Caco-2 (cell line): ENCODE results near the gene RPLP2. TPM values are rescaled to one million over a fixed set of nuclear protein-coding genes. Genes with fewer than 3 reads are reported as not detected.

Source experiments
- BruUV-seq: library from RNA; stranded (reverse); fragments of 400-500 nt; replicated peaks from 2 replicates; lab custom pipeline; 2021; lab: Mats Ljungman, UMichigan
- CTCF ChIA-PET: fragments of 300-600 bp; sonication (Branson Sonifier 250); formaldehyde crosslinking; loops from one replicate; lab custom pipeline; 2022; ENCODE audit warnings: antibody characterized with exemption; lab: Charles Lee
- POLR2A ChIA-PET: fragments of 300-600 bp; sonication (Branson Sonifier 250); formaldehyde crosslinking; loops from one replicate; lab custom pipeline; 2022; ENCODE audit warnings: antibody characterized with exemption; lab: Charles Lee
- DNase-seq, 2 experiments: peaks; one replicate each; pipeline versions ENCODE4 v3.0.0 to v3.0.0-alpha.2; 2020 to 2022
- H3K27me3 ChIP-seq: replicated peaks from 2 replicates; pipeline ENCODE4 v1.6.0; 2011; ENCODE audit warnings: low read length; ENCODE audit not compliant: control insufficient read depth, insufficient read depth
- H3K36me3 ChIP-seq: 2 replicates; pipeline ENCODE4 v1.5.1; 2011; ENCODE audit warnings: low read length; ENCODE audit not compliant: control insufficient read depth, insufficient read depth
- H3K4me1 ChIP-seq: fragments of 250-450 bp; sonication (Bioruptor Pico); 2 replicates; pipeline ENCODE4 v1.5.1; 2020; ENCODE audit warnings: mild to moderate bottlenecking
- H3K4me3 ChIP-seq: 2 replicates; pipeline ENCODE4 v1.5.1; 2011; ENCODE audit warnings: low read depth, mild to moderate bottlenecking, control low read depth, low read length
- H3K9me3 ChIP-seq: fragments of 250-450 bp; sonication (Bioruptor Pico); 2 replicates; pipeline ENCODE4 v1.5.1; 2020; ENCODE audit warnings: mild to moderate bottlenecking, moderate library complexity
- H3K27ac Mint-ChIP-seq: one replicate; pipeline ENCODE4 v1.8.0; 2022; ENCODE audit warnings: mixed read lengths; ENCODE audit not compliant: unreplicated experiment
- H3K27me3 Mint-ChIP-seq: one replicate; pipeline ENCODE4 v1.8.0; 2022; ENCODE audit warnings: mixed read lengths; ENCODE audit not compliant: insufficient read depth, unreplicated experiment
- H3K36me3 Mint-ChIP-seq: one replicate; pipeline ENCODE4 v1.8.0; 2022; ENCODE audit warnings: mild to moderate bottlenecking, mixed read lengths; ENCODE audit not compliant: insufficient read depth, unreplicated experiment
- H3K4me1 Mint-ChIP-seq: one replicate; pipeline ENCODE4 v1.8.0; 2022; ENCODE audit warnings: low read depth, mixed read lengths; ENCODE audit not compliant: unreplicated experiment
- H3K4me3 Mint-ChIP-seq: one replicate; pipeline ENCODE4 v1.8.0; 2022; ENCODE audit warnings: mild to moderate bottlenecking, moderate library complexity, mixed read lengths; ENCODE audit not compliant: unreplicated experiment
- H3K9me3 Mint-ChIP-seq: one replicate; pipeline ENCODE4 v1.8.0; 2022; ENCODE audit warnings: mixed read lengths; ENCODE audit not compliant: unreplicated experiment
- CTCF ChIP-seq, 2 experiments: fragments of 200-600 bp in 1 of 2; IDR thresholded peaks; 1 replicate in 1 of 2; 2 replicates in 1 of 2; pipeline versions ENCODE4 v1.5.1 to v1.8.0; 2011 to 2022; ENCODE audit warnings: antibody characterized with exemption in 1 of 2, control low read depth in 1 of 2, inconsistent platforms in 1 of 2, low read depth in 1 of 2, low read length in 1 of 2, mild to moderate bottlenecking in 1 of 2, moderate library complexity in 1 of 2; ENCODE audit not compliant: insufficient read depth in 1 of 2, severe bottlenecking in 1 of 2, unreplicated experiment in 1 of 2
- intact Hi-C: fragments of 100-400 bp; cut with micrococcal nuclease; formaldehyde crosslinking; loops from one replicate; pipeline ENCODE4 v1.10.0; 2022; ENCODE audit not compliant: unreplicated experiment
- total RNA-seq: library from RNA; stranded (reverse); gene quantifications from 2 replicates; pipeline ENCODE4 v1.2.3, GENCODE V29; 2022

The RPLP2 gene
- total RNA-seq, 1 experiment from 2014 or later = 2,622 TPM

- Mint-ChIP-seq H3K27me3 (no peaks in the 10 kb centered on the region), H3K27ac (no peak overlapping the region), H3K4me1 (no peaks in the 10 kb centered on the region), H3K36me3 (peaks cover 64% of the 10 kb centered on the region), H3K4me3 (no peak overlapping the region), H3K9me3 (no peaks in the 10 kb centered on the region)
- Histone ChIP-seq H3K4me1 (no peaks in the 10 kb centered on the region), H3K9me3 (no peaks in the 10 kb centered on the region), H3K27me3 (no peaks in the 10 kb centered on the region), H3K36me3 (no peaks in the 10 kb centered on the region; the same call in 1 of the 2 replicates), H3K4me3 (no peak overlapping the region)
- ChIA-PET POLR2A (no interaction called here), CTCF (no interaction called here)
- DNase-seq = no peak
- BruUV-seq = no TSS peak
- TF ChIP-seq CTCF (IDR thresholded peaks at IDR 0.05; ENCODE audit: insufficient read depth in 1 of 2, low read depth in 1 of 2, low read length in 1 of 2, severe bottlenecking in 1 of 2, unreplicated experiment in 1 of 2) = no peak
- intact Hi-C loops = no loop called here
Observed at GRCh38 chr11:858762-859339, 49.1 kb downstream of the RPLP2 start.

- Histone ChIP-seq H3K9me3 (no peaks in the 10 kb centered on the region), H3K27me3 (no peaks in the 10 kb centered on the region), H3K4me1 (no peaks in the 10 kb centered on the region), H3K36me3 (no peaks in the 10 kb centered on the region; the same call in 1 of the 2 replicates), H3K4me3 (no peak overlapping the region)
- H3K4me3 Mint-ChIP-seq = no peak overlapping the region
- no peak for TF ChIP-seq CTCF (IDR thresholded peaks at IDR 0.05; ENCODE audit: insufficient read depth in 1 of 2, low read depth in 1 of 2, low read length in 1 of 2, severe bottlenecking in 1 of 2, unreplicated experiment in 1 of 2)
- no TSS peak for BruUV-seq
- H3K27ac Mint-ChIP-seq = no peak overlapping the region
- no peak for DNase-seq
- ChIA-PET POLR2A (no interaction called here), CTCF (no interaction called here)
- no peaks in the 10 kb centered on the region for H3K9me3 Mint-ChIP-seq
- H3K4me1 Mint-ChIP-seq = no peaks in the 10 kb centered on the region
- peaks cover 65% of the 10 kb centered on the region for H3K36me3 Mint-ChIP-seq
- intact Hi-C loops = no loop called here
- H3K27me3 Mint-ChIP-seq = no peaks in the 10 kb centered on the region
Observed at GRCh38 chr11:859394-860131, 49.8 kb downstream of the RPLP2 start.

GRCh38 chr11:860234-861104 lies 50.7 kb downstream of the RPLP2 start:
- no peak for DNase-seq
- peaks cover 74% of the 10 kb centered on the region for H3K36me3 Mint-ChIP-seq
- H3K9me3 ChIP-seq = no peaks in the 10 kb centered on the region
- no peak overlapping the region for H3K4me3 Mint-ChIP-seq
- no peaks in the 10 kb centered on the region for H3K9me3 Mint-ChIP-seq
- H3K27me3 Mint-ChIP-seq = no peaks in the 10 kb centered on the region
- peak overlapping the region; percentile 22 for H3K27ac Mint-ChIP-seq
- H3K4me1 ChIP-seq = no peaks in the 10 kb centered on the region
- no peak overlapping the region for H3K4me3 ChIP-seq
- intact Hi-C loops = no loop called here
- H3K27me3 ChIP-seq = no peaks in the 10 kb centered on the region
- CTCF ChIA-PET = no interaction called here
- POLR2A ChIA-PET = no interaction called here
- no peaks in the 10 kb centered on the region for H3K4me1 Mint-ChIP-seq
- no peak for TF ChIP-seq CTCF (IDR thresholded peaks at IDR 0.05; ENCODE audit: insufficient read depth in 1 of 2, low read depth in 1 of 2, low read length in 1 of 2, severe bottlenecking in 1 of 2, unreplicated experiment in 1 of 2)
- no TSS peak for BruUV-seq
- H3K36me3 ChIP-seq = no peaks in the 10 kb centered on the region; the same call in 1 of the 2 replicates
